HTR-8/SVneo (cell line): ENCODE measurements around the gene ZNF320.
"Not testable (repeated sequence)": the region's sequence is repeated elsewhere in the genome, so short reads cannot be mapped to it uniquely, and the experiment has no call there.

Source experiments
- DNase-seq: peaks from one replicate; pipeline ENCODE4 v3.0.0; 2011; ENCODE audit warnings: low spot score, mixed read lengths; ENCODE audit not compliant: insufficient read length
- FAIRE-seq: peaks from 2 replicates; lab custom pipeline; 2011; peaks lifted over from hg19 to GRCh38; lab: Jason Lieb, UNC

Gene ZNF320

GRCh38 chr19:52897138-52897935, at the start of gene ZNF320:
Gene ZNF320 (minus strand): TSS chr19:52897635. CDS start chr19:52890255, 7,380 bp downstream.
- DNase-seq (peak; percentile 94), FAIRE-seq (peak; percentile 93)

DNA sequence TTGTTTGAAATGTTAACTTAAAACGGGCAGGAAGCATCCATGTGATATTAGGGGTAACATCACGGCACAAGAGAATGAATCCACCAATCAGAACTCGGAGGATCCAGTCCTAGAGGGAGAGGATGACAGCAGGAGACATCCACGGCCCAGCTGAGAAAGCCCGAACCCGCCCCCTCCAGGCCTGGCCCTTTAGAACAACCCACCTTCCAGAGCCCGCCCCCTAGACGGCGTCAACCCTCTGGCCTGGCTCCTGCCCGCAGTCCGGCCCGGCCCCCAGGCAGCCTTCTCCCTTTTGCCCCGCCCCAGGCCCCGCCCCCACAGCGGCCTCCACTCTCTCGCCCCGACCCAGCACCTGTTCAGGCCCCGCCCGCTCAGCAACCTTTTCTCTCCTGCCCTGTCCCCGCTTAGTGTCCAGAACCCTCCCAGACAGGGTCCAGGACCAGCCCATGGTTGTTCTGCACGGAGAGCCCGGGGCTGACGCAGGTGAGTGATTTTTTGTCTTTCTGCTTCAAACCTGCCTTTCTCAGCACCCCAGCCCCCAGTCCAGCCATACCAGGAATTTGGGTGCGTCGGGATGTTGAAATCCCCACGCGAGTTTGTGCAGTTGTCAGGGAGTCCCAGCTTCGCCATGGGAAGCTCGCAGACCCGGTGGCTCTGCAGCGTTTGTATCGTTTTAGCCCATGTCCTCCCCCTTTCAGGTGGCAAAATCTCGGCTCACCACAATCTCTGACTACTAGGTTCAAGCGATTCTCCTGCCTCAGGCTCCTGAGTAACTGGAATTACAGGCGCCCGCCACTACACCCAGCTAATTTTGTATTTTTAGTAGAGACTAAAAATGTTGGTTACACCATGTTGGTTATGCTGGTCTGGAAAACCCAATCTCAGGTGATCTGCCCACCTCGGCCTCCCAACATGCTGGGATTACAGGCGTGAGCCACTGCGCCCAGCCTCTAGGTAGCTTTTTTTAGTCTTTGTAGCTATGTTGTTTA, 49.2 kb upstream of the ZNF320 start:
- FAIRE-seq (no peak), DNase-seq (no peak)

GRCh38 chr19:52945652-52946321, 48.4 kb upstream of the ZNF320 start:
- DNase-seq (no peak), FAIRE-seq (no peak)

GRCh38 chr19:52944703-52945493, 47.5 kb upstream of the ZNF320 start:
- DNase-seq, FAIRE-seq: not testable (repeated sequence)

DNA sequence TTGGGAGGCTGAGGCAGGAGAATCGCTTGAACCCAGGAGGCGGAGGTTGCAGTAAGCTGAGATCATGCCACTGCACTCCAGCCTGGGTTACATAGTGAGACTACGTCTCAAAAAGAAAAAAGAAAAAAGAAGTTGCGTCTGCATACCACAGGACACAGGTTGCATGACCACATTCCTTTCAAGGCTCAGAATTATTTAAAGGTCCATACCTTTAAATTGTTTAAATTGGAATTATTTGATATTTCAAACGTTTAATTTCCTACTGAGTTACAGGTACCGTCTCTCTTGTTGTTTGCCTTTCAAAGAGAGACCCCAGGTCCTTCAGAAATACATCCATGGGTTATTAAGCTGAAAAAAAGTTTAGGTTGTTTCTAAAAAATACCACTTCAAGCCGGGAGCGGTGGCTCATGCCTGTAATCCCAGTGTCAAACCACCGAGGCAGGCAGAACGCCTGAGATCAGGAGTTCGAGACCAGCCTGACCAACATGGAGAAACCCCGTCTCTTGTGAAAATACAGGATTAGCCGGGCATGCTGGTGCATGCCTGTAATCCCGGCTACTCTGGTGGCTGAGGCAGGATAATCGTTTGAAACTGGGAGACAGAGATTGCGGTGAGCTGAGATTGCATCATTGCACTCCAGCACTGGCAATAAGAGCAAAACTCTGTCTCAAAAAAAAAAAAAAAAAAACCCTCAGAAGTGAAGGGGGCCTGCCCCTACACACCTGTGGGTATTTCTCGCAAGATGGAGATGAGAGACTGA, 46.6 kb upstream of the ZNF320 start:
- DNase-seq (no peak), FAIRE-seq (no peak)

- FAIRE-seq (no peak), DNase-seq (no peak)
These were observed 45.9 kb upstream of the ZNF320 start for GRCh38 chr19:52943134-52943883.

DNA sequence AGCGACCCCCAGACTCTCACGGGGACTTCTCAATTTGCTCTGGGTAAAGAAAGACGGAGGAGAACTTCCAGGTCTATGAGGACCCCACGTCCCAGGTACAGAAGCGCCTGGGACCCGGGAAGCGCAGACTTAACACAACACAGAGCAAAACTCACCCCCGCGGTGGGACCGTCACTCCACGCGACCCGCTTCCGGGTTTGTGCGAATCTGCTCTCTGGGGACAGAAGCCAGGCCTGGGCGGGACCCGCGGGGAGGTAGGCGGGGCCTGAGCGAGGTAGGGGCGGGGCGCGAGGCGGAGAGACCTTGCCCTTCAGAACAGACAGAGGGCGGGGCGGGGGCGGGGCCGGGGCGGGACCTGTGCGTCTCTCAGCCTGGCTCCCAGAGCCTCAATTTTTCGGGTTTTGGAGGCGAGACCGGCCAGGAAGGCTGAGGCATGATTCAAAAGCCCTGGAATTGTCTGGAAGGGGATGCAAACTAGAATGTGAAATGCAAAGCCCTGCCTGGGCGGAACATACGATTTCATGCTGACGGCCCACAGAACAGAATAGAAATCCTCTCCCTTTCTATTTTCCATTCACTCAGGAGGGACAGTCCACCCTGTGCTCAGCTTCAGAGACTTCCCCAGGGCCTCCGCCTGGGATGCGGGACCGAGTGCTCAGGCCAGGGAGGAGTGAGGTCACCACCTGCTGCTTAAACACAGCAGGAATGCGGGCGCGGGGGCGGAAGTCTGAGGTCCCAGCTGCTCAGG, 45.1 kb upstream of the ZNF320 start:
- FAIRE-seq (peak; percentile 49), DNase-seq (peak; percentile 66)

- DNase-seq: no peak
These were observed 44.5 kb upstream of the ZNF320 start for GRCh38 chr19:52941941-52942385.

DNA sequence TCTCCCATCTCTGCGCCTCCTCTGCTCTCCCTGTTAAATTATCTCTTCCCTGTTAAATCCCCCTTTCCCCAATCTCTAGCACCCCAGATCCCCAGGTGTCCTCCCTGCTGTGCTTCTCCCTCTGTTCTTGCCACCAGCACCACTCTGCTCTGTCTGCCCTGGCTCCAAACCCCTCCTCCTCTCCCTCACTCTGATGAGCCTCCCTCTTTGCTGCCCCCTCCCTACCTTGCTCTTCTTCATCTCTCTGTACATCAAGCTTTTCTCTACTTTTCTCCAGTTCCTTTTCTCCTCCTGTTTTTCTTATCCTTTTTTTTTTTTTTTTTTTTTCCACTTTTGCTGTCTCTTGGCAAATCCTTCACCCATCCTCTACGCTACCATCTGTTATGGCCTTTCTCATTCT, 44.1 kb upstream of the ZNF320 start:
- DNase-seq, FAIRE-seq: not testable (repeated sequence)

More at GRCh38 chr19:52941941-52942385, 44.5 kb upstream of the ZNF320 start:
- FAIRE-seq: no peak

- DNase-seq, FAIRE-seq: not testable (repeated sequence)
These were observed 43.5 kb upstream of the ZNF320 start for GRCh38 chr19:52940905-52941304.

DNA sequence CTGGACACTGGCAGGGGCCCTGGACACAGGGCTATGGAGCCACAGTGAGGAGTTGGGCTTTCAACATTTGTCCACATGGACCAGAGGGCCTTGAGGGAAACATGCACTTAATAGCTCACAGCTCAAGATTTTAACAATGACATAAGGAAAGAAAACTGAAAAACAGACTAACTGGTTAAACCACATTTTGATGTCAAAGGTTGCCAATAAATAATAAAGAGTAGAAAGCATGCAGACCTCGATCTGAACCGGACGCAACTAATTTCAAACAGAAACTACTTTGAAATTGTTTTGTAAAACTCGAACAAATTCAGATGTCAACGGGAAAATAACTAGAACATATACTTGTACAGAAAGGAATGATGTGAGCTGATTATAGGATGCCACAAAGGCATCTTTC, 41.3 kb upstream of the ZNF320 start:
- FAIRE-seq (no peak), DNase-seq (no peak)

DNA sequence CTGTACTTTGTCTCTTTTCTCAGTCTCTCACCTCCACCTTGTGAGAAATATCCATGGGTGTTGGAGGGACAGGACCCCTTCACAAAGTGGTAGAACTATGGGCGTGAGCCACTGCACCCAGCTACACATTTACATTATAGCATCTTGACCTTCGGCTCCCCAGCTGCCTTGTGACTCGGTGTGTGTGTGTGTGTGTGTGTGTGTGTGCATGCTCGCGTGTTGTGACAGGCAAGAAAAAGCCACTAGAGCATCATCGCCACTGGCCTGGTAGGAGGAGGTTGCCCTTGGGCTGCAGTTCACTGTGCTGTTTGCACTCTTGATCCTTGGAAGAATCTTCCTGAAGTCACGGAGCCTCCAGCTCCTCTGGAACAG, 39.5 kb upstream of the ZNF320 start:
- DNase-seq (no peak), FAIRE-seq (no peak)

DNA sequence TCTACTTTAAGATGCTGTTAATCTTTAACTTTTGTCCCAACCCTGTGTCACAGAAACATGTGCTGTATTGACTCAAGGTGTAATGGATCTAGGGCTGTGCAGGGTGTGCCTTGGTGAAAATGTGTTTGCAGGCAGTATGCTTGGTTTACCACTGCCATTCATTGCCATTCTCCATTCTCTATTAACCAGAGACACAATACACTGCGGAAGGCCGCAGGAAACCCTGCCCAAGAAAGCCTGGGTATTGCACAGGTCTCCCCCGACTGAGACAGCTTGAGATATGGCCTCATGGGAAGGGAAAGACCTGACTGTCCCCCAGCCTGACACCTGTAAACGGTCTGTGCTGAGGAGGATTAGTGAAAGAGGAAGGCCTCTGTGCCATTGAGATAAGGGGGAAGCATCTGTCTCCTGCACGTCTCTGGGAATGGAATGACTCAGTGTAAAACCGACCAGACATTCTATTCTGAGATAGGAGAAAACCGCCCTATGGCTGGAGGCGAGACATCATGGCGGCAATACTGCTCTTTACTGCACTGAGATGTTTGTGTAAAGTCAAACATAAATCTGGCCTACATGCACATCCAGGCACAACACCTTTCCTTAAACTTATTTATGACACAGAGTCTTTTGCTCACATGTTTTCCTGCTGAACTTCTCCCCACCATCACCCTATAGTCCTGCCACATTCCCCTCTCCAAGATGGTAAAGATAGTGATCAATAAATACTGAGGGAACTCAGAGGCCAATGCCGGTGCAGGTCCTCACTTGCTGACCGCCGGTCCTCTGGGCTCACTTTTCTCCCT, 38.9 kb upstream of the ZNF320 start:
- FAIRE-seq (no peak), DNase-seq (no peak)

- FAIRE-seq: no peak
- no peak for DNase-seq
These were observed 38.0 kb upstream of the ZNF320 start for GRCh38 chr19:52935434-52935833.

- not testable (repeated sequence) for DNase-seq, FAIRE-seq
These were observed 27.2 kb upstream of the ZNF320 start for GRCh38 chr19:52924641-52925040.

- DNase-seq (no peak), FAIRE-seq (no peak)
These were observed 26.6 kb upstream of the ZNF320 start for GRCh38 chr19:52923778-52924593.
